Measurements from ENCODE around the gene TCIRG1.

TCIRG1 gene

GRCh38 chr11:68053981-68054812 is 15.4 kb downstream of the TCIRG1 start:
- no peak for TF ChIP-seq CTCF (IDR thresholded peaks at IDR 0.05; ENCODE audit: poor library complexity, severe bottlenecking)
- Histone ChIP-seq H3K4me1 (ENCODE audit: insufficient read depth, poor library complexity, severe bottlenecking) (no peaks in the 10 kb centered on the region), H3K4me3 (ENCODE audit: severe bottlenecking) (no peak overlapping the region), H3K36me3 (ENCODE audit: low read depth) (peaks cover 18% of the 10 kb centered on the region), H3K9me3 (ENCODE audit: severe bottlenecking) (no peaks in the 10 kb centered on the region), H3K27ac (ENCODE audit: poor library complexity, severe bottlenecking) (no peak overlapping the region), H3K27me3 (ENCODE audit: insufficient read depth, poor library complexity, severe bottlenecking) (no peaks in the 10 kb centered on the region)
- DNase-seq (ENCODE audit: low spot score) (no peak), ATAC-seq (ENCODE audit: low read depth) (no peak)

GRCh38 chr11:68056317-68057285 is 17.8 kb downstream of the TCIRG1 start:
- DNase-seq (ENCODE audit: low spot score), result no peak
- no peak for ATAC-seq (ENCODE audit: low read depth)
- Histone ChIP-seq H3K27ac (ENCODE audit: poor library complexity, severe bottlenecking) (no peak overlapping the region), H3K27me3 (ENCODE audit: insufficient read depth, poor library complexity, severe bottlenecking) (no peaks in the 10 kb centered on the region), H3K4me1 (ENCODE audit: insufficient read depth, poor library complexity, severe bottlenecking) (no peaks in the 10 kb centered on the region), H3K9me3 (ENCODE audit: severe bottlenecking) (no peaks in the 10 kb centered on the region), H3K36me3 (ENCODE audit: low read depth) (peaks cover 4% of the 10 kb centered on the region; the same call in 1 of the 2 replicates), H3K4me3 (ENCODE audit: severe bottlenecking) (no peak overlapping the region)
- TF ChIP-seq CTCF (IDR thresholded peaks at IDR 0.05; ENCODE audit: poor library complexity, severe bottlenecking), result no peak

GRCh38 chr11:68057807-68058206 is 19.0 kb downstream of the TCIRG1 start:
- H3K9me3 ChIP-seq (ENCODE audit: severe bottlenecking), result no peaks in the 10 kb centered on the region
- H3K4me1 ChIP-seq (ENCODE audit: insufficient read depth, poor library complexity, severe bottlenecking), result no peaks in the 10 kb centered on the region
- ATAC-seq (ENCODE audit: low read depth), result no peak
- no peak for DNase-seq (ENCODE audit: low spot score)
- H3K36me3 ChIP-seq (ENCODE audit: low read depth), result peaks cover 4% of the 10 kb centered on the region; the same call in 1 of the 2 replicates
- H3K27ac ChIP-seq (ENCODE audit: poor library complexity, severe bottlenecking), result no peak overlapping the region
- H3K27me3 ChIP-seq (ENCODE audit: insufficient read depth, poor library complexity, severe bottlenecking), result no peaks in the 10 kb centered on the region
- TF ChIP-seq CTCF (IDR thresholded peaks at IDR 0.05; ENCODE audit: poor library complexity, severe bottlenecking), result no peak
- H3K4me3 ChIP-seq (ENCODE audit: severe bottlenecking), result no peak overlapping the region

GRCh38 chr11:68061508-68061907 is 22.7 kb downstream of the TCIRG1 start:
- Histone ChIP-seq H3K9me3 (ENCODE audit: severe bottlenecking) (no peaks in the 10 kb centered on the region), H3K36me3 (ENCODE audit: low read depth) (peaks cover 7% of the 10 kb centered on the region; the same call in 1 of the 2 replicates)

More at GRCh38 chr11:68061508-68061907, 22.7 kb downstream of the TCIRG1 start:
- Histone ChIP-seq H3K4me3 (ENCODE audit: severe bottlenecking) (no peak overlapping the region), H3K27me3 (ENCODE audit: insufficient read depth, poor library complexity, severe bottlenecking) (no peaks in the 10 kb centered on the region), H3K4me1 (ENCODE audit: insufficient read depth, poor library complexity, severe bottlenecking) (no peaks in the 10 kb centered on the region), H3K27ac (ENCODE audit: poor library complexity, severe bottlenecking) (no peak overlapping the region)
- ATAC-seq (ENCODE audit: low read depth) (no peak), DNase-seq (ENCODE audit: low spot score) (no peak)
- TF ChIP-seq CTCF (IDR thresholded peaks at IDR 0.05; ENCODE audit: poor library complexity, severe bottlenecking), result no peak
